ENCODE measurements around the gene MYH1. TPM values are rescaled to one million over a fixed set of nuclear protein-coding genes. Genes with fewer than 3 reads are reported as not detected.
"Not testable (repeated sequence)": the region's sequence is repeated elsewhere in the genome, so short reads cannot be mapped to it uniquely, and the experiment has no call there.

Gene MYH1
- 0.10 TPM for polyA plus RNA-seq (2013, experiment 1 of 2; ENCODE audit: insufficient read length)
- polyA plus RNA-seq (2013, experiment 2 of 2; ENCODE audit: insufficient read length): 0.58 TPM

GRCh38 chr17:10518271-10519037 lies at the start of gene MYH1:
TSS of gene MYH1 (minus strand) at chr17:10518542. CDS start at chr17:10516642, 1,900 bp downstream.
- DNase-seq: no peak

GRCh38 chr17:10563991-10564660 lies 45.8 kb upstream of the MYH1 start:
- DNase-seq: no peak

- no peak for DNase-seq
These were observed 39.7 kb upstream of the MYH1 start for GRCh38 chr17:10558049-10558448.

- peak; percentile 7 for DNase-seq
These were observed 39.1 kb upstream of the MYH1 start for GRCh38 chr17:10557422-10557821.

GRCh38 chr17:10556301-10557005 lies 38.1 kb upstream of the MYH1 start:
- peak; percentile 3 for DNase-seq

GRCh38 chr17:10550014-10550413 lies 31.7 kb upstream of the MYH1 start:
- no peak for DNase-seq

GRCh38 chr17:10549096-10549842 lies 30.9 kb upstream of the MYH1 start, which contains the start of gene MYH2:
TSS of gene MYH2 (minus strand) at chr17:10549658. CDS start at chr17:10547920, 1,738 bp downstream.
- no peak for DNase-seq

GRCh38 chr17:10547351-10547750 lies 29.0 kb upstream of the MYH1 start:
- peak; percentile 1 for DNase-seq

GRCh38 chr17:10543486-10543885 lies 25.1 kb upstream of the MYH1 start:
- peak; percentile 7 for DNase-seq

GRCh38 chr17:10541179-10541578 lies 22.8 kb upstream of the MYH1 start:
- DNase-seq: not testable (repeated sequence)

GRCh38 chr17:10532026-10532425 lies 13.7 kb upstream of the MYH1 start:
- no peak for DNase-seq

GRCh38 chr17:10527419-10527818 lies 9.1 kb upstream of the MYH1 start:
- no peak for DNase-seq

GRCh38 chr17:10526517-10526916 lies 8.2 kb upstream of the MYH1 start:
- DNase-seq: no peak

- no peak for DNase-seq
These were observed 4.7 kb upstream of the MYH1 start for GRCh38 chr17:10523064-10523463.

GRCh38 chr17:10521949-10522348 lies 3.6 kb upstream of the MYH1 start:
- DNase-seq: no peak

- DNase-seq: no peak
These were observed 1.7 kb downstream of the MYH1 start for GRCh38 chr17:10516638-10517037.

- no peak for DNase-seq
These were observed 2.3 kb downstream of the MYH1 start for GRCh38 chr17:10516065-10516464.

- peak; percentile 14 for DNase-seq
These were observed 4.9 kb downstream of the MYH1 start for GRCh38 chr17:10513299-10514067.

GRCh38 chr17:10512856-10513255 lies 5.5 kb downstream of the MYH1 start:
- no peak for DNase-seq

GRCh38 chr17:10499950-10500349 lies 18.4 kb downstream of the MYH1 start:
- no peak for DNase-seq

- no peak for DNase-seq
These were observed 26.3 kb downstream of the MYH1 start for GRCh38 chr17:10492004-10492403.

- DNase-seq: no peak
These were observed 36.1 kb downstream of the MYH1 start for GRCh38 chr17:10482252-10482651.

Measured in fibroblast of skin of scalp (primary cell).